ENCODE measurements around the gene WDR77. TPM values are rescaled to one million over a fixed set of nuclear protein-coding genes. Genes with fewer than 3 reads are reported as not detected.

The WDR77 gene
- total RNA-seq, 1 donor from 2014 or later, result 48.5 TPM

- no peak for DNase-seq (ENCODE audit: low read depth, low spot score)
Observed at GRCh38 chr1:111439461-111440351, 9.3 kb downstream of the WDR77 start.

- no peak for DNase-seq (ENCODE audit: low read depth, low spot score)
Observed at GRCh38 chr1:111436726-111437125, 12.3 kb downstream of the WDR77 start.

- DNase-seq (ENCODE audit: low read depth, low spot score), result no peak
Observed at GRCh38 chr1:111424281-111424680, 24.8 kb downstream of the WDR77 start.

- no peak for DNase-seq (ENCODE audit: low read depth, low spot score)
Observed at GRCh38 chr1:111422546-111423391, 26.3 kb downstream of the WDR77 start.

GRCh38 chr1:111420377-111420776 lies 28.7 kb downstream of the WDR77 start:
- no peak for DNase-seq (ENCODE audit: low read depth, low spot score)

GRCh38 chr1:111419037-111419436 lies 30.0 kb downstream of the WDR77 start:
- no peak for DNase-seq (ENCODE audit: low read depth, low spot score)

- no peak for DNase-seq (ENCODE audit: low read depth, low spot score)
Observed at GRCh38 chr1:111417755-111418154, 31.3 kb downstream of the WDR77 start.

GRCh38 chr1:111415461-111415860 lies 33.6 kb downstream of the WDR77 start:
- DNase-seq (ENCODE audit: low read depth, low spot score), result no peak

- DNase-seq (ENCODE audit: low read depth, low spot score), result no peak
Observed at GRCh38 chr1:111414756-111415155, 34.3 kb downstream of the WDR77 start.

- no peak for DNase-seq (ENCODE audit: low read depth, low spot score)
Observed at GRCh38 chr1:111412839-111413238, 36.2 kb downstream of the WDR77 start.

- DNase-seq (ENCODE audit: low read depth, low spot score), result no peak
Observed at GRCh38 chr1:111407301-111407700, 41.8 kb downstream of the WDR77 start.

- DNase-seq (ENCODE audit: low read depth, low spot score), result peak; percentile 70
Observed at GRCh38 chr1:111406321-111406768, 42.7 kb downstream of the WDR77 start.

- DNase-seq (ENCODE audit: low read depth, low spot score), result no peak
Observed at GRCh38 chr1:111404588-111404987, 44.5 kb downstream of the WDR77 start.

GRCh38 chr1:111402083-111402482 lies 47.0 kb downstream of the WDR77 start:
- no peak for DNase-seq (ENCODE audit: low read depth, low spot score)

GRCh38 chr1:111399792-111400610 lies 49.1 kb downstream of the WDR77 start:
- DNase-seq (ENCODE audit: low read depth, low spot score), result no peak

- no peak for DNase-seq (ENCODE audit: low read depth, low spot score)
Observed at GRCh38 chr1:111392460-111392945, 56.6 kb downstream of the WDR77 start.

- DNase-seq (ENCODE audit: low read depth, low spot score), result no peak
Observed at GRCh38 chr1:111392042-111392441, 57.0 kb downstream of the WDR77 start.
